Thoracic aorta (tissue), 2 donors: ENCODE measurements around the gene DGKI. TPM values are rescaled to one million over a fixed set of nuclear protein-coding genes. Genes with fewer than 3 reads are reported as not detected.
A peak's percentile ranks its signal among the peaks of the same experiment; 100 is the strongest.

Source experiments
- ATAC-seq: fragments of 150-250 bp; one replicate; pipeline ENCODE4 v1.8.0; 2017; ENCODE audit warnings: low read depth; ENCODE audit not compliant: insufficient number of reproducible peaks, low FRiP score
- DNase-seq: peaks from one replicate; pipeline ENCODE4 v3.0.0-alpha.2; 2020; ENCODE audit warnings: low spot score
- H3K27ac ChIP-seq, 2 donors: fragments of 200-600 bp; sonication (generic); 1 replicate in 1 of 2; 2 replicates in 1 of 2; pipeline ENCODE4 v1.5.1; 2016; ENCODE audit warnings: mild to moderate bottlenecking in 2 of 2, moderate library complexity in 2 of 2
- H3K27me3 ChIP-seq: fragments of 200-600 bp; sonication (generic); replicated peaks from 2 replicates; pipeline ENCODE4 v1.6.0; 2016; ENCODE audit warnings: mild to moderate bottlenecking; ENCODE audit not compliant: insufficient read depth
- H3K36me3 ChIP-seq: fragments of 200-600 bp; sonication (generic); one replicate; pipeline ENCODE4 v1.5.1; 2016
- H3K4me1 ChIP-seq, 2 donors: fragments of 200-600 bp; sonication (generic); 1 replicate in 1 of 2; 2 replicates in 1 of 2; pipeline versions ENCODE4 v1.5.1 to v1.6.0; 2016; ENCODE audit warnings: low read depth in 2 of 2, mild to moderate bottlenecking in 1 of 2; ENCODE audit not compliant: control insufficient read depth in 1 of 2
- H3K4me3 ChIP-seq: fragments of 200-600 bp; sonication (generic); 2 replicates; pipeline ENCODE4 v1.5.1; 2016; ENCODE audit warnings: mild to moderate bottlenecking
- H3K9me3 ChIP-seq: fragments of 200-600 bp; sonication (generic); 2 replicates; pipeline ENCODE4 v1.5.1; 2016
- total RNA-seq, 2 donors: library from RNA; depleted of rRNA; stranded (reverse); fragments of >200 nt; gene quantifications; one replicate each; pipeline versions ENCODE4 v1.1.0 to v1.2.3, GENCODE V29; 2016
- TF ChIP-seq, protein P1 (sequence below): fragments of 200-600 bp; sonication (generic); IDR thresholded peaks from one replicate; pipeline ENCODE4 v1.5.1; 2019; ENCODE audit warnings: antibody characterized with exemption

Gene DGKI
- total RNA-seq, 2 donors from 2014 or later: 10.3 to 22.3 TPM

DNA sequence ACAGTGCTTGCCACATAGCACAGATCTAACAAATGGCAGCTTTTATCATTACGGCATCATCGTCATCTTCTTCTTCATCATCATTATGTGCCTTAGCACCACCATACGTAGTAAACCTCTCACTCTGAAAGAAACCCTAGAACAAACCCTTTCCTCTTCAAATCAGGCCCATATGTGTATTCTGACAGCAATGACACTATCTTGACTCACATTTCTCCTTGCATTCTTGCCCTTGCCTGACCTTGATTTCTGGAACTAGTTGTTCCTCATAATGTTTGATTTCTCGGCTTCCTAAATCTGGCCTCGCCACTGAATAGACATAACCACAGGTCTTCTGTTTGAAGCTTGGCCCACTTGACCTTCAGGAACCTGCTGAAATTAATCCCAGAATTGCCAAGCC, 115.3 kb downstream of the DGKI start:
- no peak for ATAC-seq
- no peak for DNase-seq
- H3K36me3 ChIP-seq: no peaks in the 10 kb centered on the region

GRCh38 chr7:137728426-137728825, 118.3 kb downstream of the DGKI start:
- TF ChIP-seq, protein P1, sequence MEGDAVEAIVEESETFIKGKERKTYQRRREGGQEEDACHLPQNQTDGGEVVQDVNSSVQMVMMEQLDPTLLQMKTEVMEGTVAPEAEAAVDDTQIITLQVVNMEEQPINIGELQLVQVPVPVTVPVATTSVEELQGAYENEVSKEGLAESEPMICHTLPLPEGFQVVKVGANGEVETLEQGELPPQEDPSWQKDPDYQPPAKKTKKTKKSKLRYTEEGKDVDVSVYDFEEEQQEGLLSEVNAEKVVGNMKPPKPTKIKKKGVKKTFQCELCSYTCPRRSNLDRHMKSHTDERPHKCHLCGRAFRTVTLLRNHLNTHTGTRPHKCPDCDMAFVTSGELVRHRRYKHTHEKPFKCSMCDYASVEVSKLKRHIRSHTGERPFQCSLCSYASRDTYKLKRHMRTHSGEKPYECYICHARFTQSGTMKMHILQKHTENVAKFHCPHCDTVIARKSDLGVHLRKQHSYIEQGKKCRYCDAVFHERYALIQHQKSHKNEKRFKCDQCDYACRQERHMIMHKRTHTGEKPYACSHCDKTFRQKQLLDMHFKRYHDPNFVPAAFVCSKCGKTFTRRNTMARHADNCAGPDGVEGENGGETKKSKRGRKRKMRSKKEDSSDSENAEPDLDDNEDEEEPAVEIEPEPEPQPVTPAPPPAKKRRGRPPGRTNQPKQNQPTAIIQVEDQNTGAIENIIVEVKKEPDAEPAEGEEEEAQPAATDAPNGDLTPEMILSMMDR: no peak
- no peaks in the 10 kb centered on the region for H3K9me3 ChIP-seq
- DNase-seq (no peak), ATAC-seq (no peak)
- H3K4me3 ChIP-seq: no peak overlapping the region
- no peaks in the 10 kb centered on the region for H3K36me3 ChIP-seq
- no peaks in the 10 kb centered on the region for H3K27me3 ChIP-seq
- H3K27ac ChIP-seq: no peak overlapping the region
- H3K4me1 ChIP-seq: peaks cover 0 to 8% of the 10 kb centered on the region in 2 donors

More for the DNA sequence above, 115.3 kb downstream of the DGKI start:
- Histone ChIP-seq H3K4me3 (no peak overlapping the region), H3K4me1 (peaks cover 0 to 8% of the 10 kb centered on the region in 2 donors), H3K9me3 (no peaks in the 10 kb centered on the region), H3K27ac (peak overlapping the region in 1 of 2 donors; percentile 3), H3K27me3 (no peaks in the 10 kb centered on the region)
- TF ChIP-seq, protein P1: no peak

DNA sequence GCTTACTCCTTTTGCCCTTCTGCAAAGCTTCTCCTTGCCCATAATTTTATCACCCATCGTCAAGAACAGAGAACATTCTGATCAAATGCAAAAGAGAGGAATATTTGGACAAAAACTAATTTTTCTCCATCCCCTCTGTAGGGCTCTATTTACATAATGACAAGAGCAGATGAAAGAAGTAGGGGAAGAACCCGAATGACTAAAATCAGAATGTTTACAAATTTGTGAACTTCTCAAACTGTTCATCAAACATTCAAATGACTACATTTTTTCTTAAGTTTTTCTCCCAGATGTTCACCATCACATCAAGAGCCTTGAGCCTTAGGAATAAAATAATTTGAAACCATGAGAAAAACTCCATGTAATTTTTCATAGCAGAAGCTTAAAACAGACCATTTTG, 119.4 kb downstream of the DGKI start:
- TF ChIP-seq, protein P1: no peak
- Histone ChIP-seq H3K4me1 (peaks cover 0 to 8% of the 10 kb centered on the region in 2 donors), H3K27ac (no peak overlapping the region), H3K4me3 (no peak overlapping the region), H3K36me3 (no peaks in the 10 kb centered on the region), H3K9me3 (no peaks in the 10 kb centered on the region), H3K27me3 (no peaks in the 10 kb centered on the region)
- ATAC-seq (no peak), DNase-seq (no peak)

DNA sequence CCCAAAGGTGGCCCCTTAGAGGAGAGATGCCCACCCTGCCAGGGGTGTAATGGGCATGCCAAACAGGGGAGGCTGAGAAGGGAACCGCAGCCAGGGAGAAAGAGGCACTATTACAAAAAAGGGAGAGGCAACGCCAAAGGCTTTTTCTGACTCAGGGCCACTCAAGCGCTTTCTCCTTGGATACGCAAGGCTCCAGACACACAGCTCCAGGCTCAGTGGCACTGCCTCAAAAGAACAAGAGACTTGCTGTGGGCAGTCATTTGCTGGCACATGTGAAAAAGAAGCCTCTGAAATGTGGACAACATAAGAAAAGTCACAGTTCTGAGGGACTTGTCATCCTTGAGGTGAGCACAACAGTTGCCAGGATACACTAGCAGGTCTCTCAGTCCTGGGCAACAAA, 128.4 kb downstream of the DGKI start:
- ATAC-seq (no peak), DNase-seq (no peak)
- TF ChIP-seq, protein P1: no peak
- no peaks in the 10 kb centered on the region for H3K4me1 ChIP-seq
- H3K27me3 ChIP-seq: no peaks in the 10 kb centered on the region
- peak overlapping the region; percentile 47 for H3K4me3 ChIP-seq
- H3K36me3 ChIP-seq: no peaks in the 10 kb centered on the region
- H3K27ac ChIP-seq: peak overlapping the region in 1 of 2 donors; percentile 46
- no peaks in the 10 kb centered on the region for H3K9me3 ChIP-seq

DNA sequence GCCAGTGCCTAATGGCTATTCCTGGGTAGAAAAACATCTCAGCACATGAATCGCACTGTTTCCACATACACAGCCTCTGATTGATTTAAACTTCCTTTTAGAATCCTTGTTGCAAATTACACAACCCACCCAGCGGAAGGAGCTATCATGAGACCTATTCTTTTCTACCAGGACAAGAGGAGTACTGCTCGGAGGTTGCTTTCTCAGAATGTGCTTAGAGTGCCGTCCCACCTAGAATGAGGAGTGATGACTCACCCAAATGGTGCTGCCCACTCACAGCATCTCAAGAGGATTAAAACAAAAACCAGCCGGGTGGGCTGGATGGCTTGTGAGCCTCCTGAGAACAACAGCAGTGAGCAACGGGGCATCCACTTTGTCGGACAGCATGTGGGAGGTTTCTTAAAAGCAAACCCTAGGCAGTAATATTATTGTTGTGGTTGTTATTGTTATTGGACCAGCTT, 128.9 kb downstream of the DGKI start:
- TF ChIP-seq, protein P1: no peak
- Histone ChIP-seq H3K36me3 (no peaks in the 10 kb centered on the region), H3K27ac (peak overlapping the region in 1 of 2 donors; percentile 46), H3K9me3 (no peaks in the 10 kb centered on the region), H3K4me3 (peak overlapping the region; percentile 47), H3K4me1 (no peaks in the 10 kb centered on the region), H3K27me3 (no peaks in the 10 kb centered on the region)
- ATAC-seq (no peak), DNase-seq (no peak)
